Activated CD4-positive, alpha-beta T cell treated with anti-CD3 and anti-CD28 coated beads for 24 hours (primary cell): ENCODE results near the gene MMP28.

Experiments used
- DNase-seq, 2 donors: peaks; one replicate each; pipeline ENCODE4 v3.0.0-alpha.2; 2020; ENCODE audit warnings: low read depth in 2 of 2

Gene MMP28, protein sequence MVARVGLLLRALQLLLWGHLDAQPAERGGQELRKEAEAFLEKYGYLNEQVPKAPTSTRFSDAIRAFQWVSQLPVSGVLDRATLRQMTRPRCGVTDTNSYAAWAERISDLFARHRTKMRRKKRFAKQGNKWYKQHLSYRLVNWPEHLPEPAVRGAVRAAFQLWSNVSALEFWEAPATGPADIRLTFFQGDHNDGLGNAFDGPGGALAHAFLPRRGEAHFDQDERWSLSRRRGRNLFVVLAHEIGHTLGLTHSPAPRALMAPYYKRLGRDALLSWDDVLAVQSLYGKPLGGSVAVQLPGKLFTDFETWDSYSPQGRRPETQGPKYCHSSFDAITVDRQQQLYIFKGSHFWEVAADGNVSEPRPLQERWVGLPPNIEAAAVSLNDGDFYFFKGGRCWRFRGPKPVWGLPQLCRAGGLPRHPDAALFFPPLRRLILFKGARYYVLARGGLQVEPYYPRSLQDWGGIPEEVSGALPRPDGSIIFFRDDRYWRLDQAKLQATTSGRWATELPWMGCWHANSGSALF

DNA sequence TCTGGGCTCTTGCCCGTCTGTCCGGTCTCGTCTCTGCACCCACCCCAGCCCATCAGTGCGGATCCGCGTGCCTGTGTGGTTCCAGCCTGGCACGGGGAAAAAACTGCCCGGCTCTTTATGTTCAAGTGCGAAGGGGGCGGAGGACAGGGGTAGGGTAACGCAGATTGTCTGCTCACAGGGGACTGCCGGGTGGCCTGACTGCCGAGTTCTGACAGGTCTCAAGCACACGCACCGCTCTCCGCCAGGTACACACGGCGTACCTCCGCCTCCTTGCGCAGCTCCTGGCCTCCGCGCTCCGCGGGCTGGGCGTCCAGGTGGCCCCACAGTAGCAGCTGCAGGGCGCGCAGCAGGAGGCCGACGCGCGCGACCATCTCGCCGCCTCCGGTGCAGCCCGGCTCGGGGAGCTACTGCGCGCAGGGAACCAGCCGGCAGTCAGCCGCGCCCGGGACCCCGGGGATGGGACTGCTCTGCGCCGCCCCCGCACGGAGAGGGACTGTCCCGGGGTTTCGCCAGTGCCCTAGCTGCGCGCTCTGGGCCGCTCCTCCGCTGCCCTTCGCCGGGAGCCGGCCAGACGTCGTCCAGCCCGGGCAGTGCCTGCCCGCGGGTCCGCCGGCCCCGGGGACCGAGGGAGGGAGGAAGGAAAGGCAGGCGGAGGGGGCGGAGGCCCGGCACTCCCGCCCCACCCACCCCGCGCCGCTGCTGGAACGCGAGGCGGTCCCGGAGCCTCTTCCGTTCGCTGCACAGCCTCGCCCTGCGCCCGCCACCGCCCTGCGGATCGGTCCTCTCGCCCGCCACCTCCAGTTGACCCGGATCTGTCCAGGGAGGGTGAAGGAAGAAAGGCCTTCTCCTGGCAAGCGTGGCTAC is at the start of gene MMP28:
TSS of gene MMP28 (minus strand) at position 635 of the 864 bp plus-strand sequence. CDS start at position 371, 264 bp downstream.
- peak in 1 of 2 donors; percentile 33 for DNase-seq

DNA sequence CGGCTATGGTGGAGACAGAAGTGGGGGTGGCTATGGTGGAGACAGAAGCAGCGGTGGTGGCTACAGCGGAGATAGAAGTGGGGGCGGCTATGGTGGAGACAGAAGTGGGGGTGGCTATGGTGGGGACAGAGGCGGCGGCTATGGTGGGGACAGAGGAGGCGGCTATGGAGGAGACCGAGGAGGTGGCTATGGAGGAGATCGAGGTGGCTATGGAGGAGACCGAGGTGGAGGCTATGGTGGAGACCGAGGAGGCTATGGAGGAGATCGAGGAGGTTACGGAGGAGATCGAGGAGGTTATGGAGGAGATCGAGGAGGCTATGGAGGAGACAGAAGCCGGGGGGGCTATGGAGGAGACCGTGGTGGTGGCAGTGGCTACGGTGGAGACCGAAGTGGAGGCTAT is 49.1 kb upstream of the MMP28 start:
- DNase-seq = no peak

DNA sequence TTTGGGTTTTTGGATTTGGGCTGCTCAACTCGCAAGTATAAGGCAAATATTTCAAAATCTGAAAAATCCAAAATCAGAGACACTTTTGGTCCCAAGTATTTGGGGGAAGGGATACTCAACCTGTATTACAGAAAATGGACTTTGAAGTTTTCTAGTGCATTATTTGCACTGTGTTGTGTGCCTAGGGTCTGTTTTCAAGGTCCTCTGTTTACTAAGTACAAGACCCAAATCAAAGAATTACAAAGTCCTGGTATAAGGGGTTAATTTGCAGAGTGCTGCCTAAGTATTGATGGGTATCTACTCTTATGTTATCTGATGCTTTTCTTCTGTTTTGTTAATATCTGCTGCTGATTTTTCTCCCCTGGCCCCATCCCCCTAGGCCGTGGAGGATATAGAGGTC is 48.3 kb upstream of the MMP28 start:
- no peak for DNase-seq

DNA sequence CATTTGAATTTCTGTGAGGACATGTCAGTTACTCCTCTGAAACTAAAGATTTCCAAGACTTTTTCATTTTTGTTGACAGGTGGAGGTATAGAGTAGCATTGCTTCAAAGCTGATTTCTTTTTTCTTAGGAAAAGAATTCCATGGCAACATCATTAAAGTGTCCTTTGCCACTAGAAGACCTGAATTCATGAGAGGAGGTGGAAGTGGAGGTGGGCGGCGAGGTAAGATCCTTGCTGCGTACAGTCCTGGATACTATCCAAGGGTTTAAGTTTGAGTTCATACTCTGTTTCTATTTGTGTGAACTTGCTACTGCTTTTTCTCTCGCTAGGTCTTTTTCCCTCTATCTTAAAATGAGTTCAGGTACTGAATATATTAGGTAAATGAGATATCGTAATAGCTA is 46.8 kb upstream of the MMP28 start:
- DNase-seq = no peak

DNA sequence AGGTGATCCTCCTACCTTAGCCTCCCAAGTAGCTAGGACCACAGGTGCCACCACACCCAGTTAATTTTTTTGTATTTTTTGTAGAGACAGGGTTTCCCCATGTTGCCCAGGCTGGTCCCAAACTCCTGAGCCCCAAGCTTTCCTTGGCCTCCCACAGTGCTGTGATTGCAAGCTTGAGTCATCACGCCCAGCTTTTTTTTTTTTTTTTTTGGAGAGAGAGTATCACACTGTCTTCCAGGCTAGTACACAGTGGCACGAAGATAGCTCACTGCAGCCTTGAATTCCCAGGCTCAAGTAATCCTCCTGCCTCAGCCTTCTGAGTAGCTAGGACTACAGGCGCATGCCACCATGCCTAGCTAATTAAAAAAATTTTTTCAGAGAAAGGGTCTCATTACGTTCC is 46.1 kb upstream of the MMP28 start:
- DNase-seq = no peak

DNA sequence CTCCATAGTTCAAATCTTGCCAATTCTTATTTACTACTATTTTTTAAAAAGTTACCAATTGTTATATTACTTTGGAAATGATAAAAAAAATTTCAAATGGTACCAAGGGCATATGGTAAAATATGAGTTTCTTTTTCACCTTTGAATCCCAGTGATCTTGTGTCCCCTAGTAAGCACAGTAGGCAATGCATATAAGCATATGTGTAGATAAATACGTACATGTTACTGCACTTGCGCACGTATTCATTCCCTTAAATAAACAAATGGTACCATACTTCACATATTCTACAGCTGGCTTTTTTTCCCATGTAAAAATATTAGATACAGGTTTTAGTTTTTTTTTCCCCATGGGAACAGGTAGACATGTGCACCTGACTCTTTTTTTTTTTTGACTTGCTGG is 45.7 kb upstream of the MMP28 start:
- no peak for DNase-seq

DNA sequence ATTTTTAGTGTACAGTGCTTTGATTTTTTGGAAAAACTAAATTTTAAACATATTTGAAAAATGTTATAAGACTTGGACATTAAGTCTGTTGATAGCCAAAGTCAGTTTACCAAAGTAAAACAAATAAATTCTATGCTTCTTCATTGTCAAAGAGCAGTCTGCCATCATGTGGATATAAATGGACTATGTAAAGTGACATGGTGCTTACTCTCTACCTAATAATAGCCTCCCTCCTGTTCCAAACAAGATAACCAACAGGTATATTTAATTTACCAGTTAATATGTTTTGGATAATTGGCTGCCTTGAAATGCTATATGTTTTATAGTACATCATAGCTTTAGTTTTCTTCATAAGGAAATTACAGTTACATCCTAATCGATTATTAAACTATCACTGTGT is 29.8 kb upstream of the MMP28 start:
- no peak for DNase-seq

DNA sequence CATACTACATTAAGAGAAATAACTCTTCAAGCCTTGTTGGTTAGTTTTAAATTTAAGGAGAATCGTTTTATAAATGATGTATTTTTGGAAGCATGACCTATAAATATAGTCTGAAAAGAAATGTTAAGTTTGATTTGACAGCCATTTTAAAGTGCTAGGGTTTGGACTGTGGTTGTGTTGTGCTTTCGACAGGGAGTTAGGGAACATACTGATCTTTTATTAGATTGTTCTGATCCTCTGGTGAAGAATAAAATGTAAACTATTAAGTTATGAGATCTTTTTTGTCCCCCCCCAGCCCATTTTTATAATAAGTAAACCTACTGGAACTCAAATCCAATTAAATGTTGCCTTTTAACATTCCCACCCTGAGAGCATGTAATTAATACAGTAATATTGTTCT is 25.9 kb upstream of the MMP28 start:
- no peak for DNase-seq

DNA sequence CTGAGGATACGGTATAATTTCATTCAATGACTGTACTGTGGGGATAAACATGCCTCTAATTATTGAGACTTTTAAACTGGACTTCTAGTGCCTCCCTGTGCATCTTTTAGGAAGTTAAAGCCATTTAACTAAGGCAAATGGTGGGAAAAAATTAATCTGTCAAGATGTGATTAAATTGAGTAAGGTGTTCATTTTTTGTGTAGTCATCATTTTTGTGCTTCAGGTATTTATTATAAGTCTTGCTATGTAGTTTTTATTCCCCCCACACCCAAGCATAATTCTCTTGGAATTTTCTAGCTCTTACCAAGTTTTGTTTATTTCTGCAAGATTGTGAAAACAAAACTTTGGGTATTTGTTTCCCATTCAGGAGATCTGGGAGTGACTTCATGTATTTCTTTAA is 24.0 kb upstream of the MMP28 start:
- no peak for DNase-seq

DNA sequence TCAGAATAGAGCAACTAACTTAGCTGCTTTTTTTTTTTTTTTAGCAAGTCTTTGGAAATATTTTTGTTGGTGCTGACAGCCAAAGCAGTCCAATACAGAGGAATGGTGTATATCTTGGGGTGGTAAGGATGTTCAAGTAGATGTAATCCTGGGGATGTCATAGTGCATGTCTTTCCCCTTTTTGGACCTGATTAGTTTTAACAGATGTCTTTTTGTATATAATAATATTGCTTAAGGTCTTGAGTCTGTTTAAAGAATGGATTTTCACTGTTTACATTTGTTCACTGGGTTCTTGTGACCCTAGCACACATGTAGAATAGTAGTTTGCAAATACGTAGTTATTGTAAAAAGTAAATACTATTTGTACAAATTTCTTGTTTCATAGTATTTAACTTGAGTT is 21.8 kb upstream of the MMP28 start:
- DNase-seq = no peak

DNA sequence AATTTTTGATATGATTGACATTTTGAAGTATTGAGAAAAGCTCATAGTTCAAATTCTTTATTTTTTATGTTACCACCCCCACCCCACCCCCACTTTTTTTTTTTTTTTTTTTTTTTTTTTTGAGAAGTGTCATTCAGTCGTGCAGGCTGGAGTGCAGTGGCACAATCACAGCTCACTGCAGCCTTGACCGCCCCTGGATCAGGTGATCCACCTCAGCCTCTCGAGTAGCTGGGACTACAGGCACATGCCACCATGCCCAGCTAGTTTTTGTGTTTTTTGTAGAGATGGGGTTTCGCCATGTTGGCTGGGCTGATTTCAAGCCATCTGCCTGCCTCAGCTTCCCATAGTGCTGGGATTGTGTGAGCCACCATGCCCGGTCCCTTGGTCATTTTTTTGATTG is 21.3 kb upstream of the MMP28 start:
- no peak for DNase-seq

DNA sequence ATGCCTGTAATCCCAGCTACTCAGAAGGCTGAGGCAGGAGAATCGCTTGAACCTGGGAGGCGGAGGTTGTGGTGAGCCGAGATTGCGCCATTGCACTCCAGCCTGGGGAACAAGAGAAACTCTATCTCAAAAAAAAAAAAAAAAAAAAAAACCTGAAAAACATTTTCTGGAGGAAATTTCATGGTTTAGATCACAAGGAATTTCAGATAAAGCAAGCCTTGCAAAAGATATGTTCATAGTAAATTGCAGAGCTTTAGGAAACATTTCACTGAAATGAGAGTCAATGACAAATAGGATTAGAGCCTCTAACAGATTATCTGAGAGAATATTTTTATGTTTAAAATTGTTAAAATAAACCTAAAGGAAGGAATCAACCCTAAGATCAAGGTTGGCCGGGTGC is 17.0 kb upstream of the MMP28 start:
- no peak for DNase-seq

DNA sequence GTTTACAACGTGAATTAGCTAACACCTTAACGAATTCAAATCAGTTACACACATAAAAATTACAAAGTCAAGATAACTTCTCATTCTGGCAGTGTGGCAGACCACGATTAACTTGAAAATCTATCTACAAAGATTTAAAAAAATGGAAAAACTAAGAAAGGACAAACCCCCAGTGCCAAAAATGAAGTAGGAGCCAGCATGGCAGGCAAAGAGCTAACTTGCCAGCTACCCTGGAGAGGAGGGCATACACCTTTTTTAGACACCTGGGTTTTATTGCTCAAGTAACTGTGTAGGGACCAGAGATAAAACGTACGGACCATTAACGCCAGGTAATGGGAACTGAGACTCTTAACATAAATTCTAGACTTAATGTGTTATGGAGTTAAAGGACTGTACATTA is 16.3 kb upstream of the MMP28 start:
- DNase-seq = no peak

DNA sequence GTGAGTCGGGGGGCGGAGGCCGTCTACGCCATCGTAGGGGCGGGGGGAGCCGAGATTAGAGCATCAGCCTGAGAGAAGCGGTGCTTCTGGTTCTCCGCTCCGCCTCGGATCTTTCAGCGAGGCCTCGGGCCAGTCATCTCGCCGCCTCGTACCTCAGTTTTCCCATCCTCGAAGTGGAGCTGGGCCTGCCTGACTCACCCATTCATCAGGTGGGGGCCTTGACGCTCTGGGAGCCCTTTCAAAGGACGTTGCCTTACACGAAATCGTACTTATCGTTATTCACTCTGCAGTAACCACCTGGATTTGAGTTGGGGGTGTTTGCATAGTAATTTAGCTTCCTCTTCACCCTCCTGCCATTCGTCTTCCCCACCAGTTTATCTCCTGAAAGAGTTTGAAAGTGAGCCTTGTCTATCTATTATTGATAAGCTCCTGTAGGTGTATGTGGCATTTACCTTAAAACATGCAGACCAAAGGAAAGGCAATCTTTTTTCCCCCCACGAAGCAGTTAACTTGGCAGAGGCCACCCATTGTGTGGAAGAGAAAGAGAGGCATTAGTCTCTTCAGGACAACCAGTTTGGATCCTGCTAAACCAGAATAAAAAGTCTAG is 14.5 kb upstream of the MMP28 start:
- DNase-seq = no peak

DNA sequence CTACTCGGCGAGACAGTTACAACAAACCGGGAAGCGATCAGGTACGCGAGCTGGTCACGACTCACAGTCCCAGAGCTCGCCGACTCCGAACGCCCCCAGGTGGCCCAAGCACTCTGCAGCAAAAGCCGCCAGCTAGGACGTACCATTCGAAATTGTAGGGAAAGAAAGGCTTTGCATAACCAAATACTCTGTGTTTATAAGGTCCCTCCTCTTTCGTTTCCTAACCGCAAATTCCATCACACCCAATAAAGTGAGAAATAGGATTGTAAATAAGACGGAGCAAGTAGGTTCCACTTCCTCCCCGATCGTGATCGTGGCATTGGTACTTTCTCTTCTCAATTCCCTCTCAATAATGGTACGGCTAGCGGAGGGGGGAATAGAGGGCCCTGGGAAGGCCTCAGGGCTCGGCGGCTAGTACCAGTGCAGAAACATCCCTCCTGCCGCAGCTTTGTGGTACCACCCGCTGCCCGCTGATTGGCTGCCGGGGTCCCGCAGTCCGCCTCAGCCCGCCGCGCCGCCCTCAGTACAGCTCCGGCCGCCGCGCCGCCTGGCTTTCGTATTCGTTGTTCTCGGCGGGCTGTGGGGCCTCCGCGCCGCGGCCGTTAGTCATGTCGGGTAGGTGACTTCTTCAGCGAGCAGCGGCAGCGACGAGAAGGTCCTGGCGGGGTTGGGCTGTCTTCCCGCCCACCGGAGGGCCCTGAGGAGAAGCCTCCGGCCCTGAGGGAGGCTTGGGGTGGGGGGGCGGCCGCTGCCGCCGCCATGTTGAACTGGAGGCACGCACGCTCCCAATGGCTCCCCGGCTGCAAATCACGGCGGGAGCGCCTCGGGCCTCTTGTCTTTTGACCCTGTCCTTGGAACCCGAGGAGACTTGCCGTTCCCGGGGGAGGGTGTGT is 13.8 kb upstream of the MMP28 start, which contains the start of gene TAF15:
TSS of gene TAF15 (plus strand) at position 523 of the 893 bp plus-strand sequence. CDS start at position 609, 86 bp downstream.
- peak; percentile 89 for DNase-seq

DNA sequence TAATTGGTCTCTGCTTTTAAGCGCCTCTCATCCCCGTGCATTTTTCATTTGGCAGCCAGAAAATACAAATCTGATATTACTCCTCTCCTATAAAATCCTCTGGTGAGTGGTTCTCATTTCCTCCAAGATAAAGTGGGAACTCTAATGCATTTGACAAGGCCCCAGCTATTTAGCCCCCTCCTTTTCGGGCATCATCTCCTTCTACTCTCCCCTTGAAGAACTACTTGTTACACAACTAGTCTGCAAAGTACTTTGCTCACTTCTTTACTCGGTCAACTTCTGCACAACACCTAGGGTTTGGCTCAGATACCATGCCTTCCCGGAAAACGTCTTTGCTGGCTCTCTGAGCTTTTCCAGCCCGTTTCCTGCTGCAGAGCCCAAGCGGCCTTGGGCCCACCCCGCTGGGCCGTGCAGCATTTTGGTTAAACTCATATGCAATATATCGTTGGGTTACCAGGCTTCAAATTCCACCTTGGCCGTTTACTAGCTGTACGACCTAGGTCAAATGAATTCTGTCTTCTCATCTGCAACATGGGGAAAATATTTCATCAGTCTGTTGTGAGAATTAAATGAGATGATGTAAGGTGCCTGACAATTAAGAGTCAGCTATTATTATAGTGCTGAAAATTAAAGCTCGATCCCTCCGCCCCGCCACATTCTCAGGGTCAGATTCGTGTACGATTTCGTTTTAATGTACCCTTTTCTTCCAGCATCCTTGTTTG is 13.0 kb upstream of the MMP28 start:
- no peak for DNase-seq

DNA sequence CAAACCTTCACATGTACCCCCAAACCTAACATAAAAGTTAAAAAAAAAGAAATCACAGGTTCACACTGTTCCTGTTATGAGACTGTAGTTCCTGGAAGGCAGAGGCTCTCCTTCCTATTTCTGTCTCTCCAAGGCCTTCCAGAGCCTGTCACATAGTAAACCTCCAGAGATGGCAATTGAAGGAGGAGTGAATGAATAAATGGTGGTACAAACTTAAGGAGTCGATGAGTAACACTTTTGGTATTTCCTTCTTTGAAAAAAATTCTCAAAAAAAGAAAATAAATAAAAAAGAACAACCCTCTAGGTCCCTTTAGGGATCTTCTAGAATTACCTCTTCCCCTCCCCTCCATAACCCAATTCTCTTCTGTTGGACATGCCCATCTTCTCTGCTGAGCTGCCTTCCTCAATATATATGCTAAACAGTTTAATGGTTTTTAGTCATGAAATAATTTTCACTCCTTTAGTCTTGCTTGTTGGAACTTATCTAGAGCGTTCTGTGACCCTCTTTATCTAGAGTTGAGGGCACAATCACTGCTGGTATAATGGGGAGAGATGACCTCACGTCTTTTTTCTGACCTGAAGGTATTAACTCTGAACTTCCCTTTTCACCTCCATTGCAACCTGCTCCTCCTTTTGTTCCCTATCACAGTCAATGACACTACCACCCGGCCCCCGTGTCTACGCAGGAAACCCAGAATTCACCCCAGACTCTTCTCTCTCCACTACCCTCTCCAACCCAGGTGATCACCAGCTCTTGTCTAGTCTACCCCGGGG is 12.1 kb upstream of the MMP28 start:
- no peak for DNase-seq

DNA sequence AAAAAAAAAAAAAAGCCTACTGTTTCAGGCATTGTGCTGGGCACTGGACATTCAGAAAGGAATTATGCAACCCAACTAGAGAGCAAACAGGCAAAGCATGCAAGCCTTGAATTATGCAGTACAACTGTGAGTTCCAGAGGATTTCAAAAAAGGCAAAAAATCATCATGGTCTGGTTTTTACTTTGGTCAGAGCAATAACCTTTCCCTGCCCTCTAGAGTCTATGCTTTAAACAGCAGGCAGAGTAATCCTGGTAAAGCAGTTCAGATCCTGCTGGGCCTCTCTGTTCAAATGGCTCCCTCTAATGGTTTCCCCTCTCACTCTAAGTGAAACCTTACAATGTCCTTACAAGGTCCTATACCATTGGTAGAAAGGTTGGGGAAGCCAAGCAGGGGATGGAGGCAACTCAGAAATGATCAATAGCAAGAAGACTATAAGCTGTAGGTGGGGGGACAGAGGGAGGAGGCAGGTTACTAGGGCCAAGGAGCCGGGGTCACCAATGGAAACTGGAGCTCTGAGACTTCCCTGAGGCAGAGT is 9.3 kb upstream of the MMP28 start:
- DNase-seq = peak in 1 of 2 donors; percentile 36

DNA sequence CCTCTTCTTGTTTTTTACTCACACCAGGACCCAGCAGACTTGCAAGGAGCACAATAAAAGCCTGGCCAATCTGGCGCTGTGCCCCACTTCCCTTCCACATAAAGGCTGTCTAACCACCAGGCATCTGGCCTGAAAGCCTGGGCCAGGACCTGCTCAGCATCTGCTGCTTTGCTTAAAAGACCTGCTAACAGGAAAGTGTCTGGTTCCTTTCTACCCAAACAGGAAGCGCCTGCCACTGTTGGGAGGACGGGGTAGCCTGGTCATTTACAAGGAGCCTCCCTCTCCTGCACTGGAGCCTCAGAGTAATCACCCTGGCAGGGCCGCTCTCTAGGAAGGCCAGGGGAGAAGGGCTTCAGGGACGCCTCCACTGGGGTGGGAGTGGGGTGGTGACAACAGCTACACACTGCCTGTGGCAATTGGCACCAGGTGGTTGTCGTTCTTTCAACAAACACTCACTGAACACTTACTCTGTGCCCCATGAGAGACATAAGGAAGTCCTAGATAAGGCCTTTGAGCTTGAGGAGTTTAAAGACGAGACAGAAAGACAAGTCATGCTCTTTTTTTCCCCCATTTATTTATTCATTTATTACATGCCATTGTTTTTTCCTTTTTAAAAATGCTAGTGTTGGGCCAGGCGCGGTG is 6.3 kb upstream of the MMP28 start:
- no peak for DNase-seq
